GM21423 (cell line): ENCODE measurements around the gene GBE1.
A peak's percentile ranks its signal among the peaks of the same experiment; 100 is the strongest.
"Not testable (repeated sequence)": the region's sequence is repeated elsewhere in the genome, so short reads cannot be mapped to it uniquely, and the experiment has no call there.

Experiments used
- ATAC-seq: cut with Tn5 transposase; IDR thresholded peaks from one replicate; pipeline ENCODE4 v1.9.1; 2021; ENCODE audit warnings: mild to moderate bottlenecking, moderate library complexity; ENCODE audit not compliant: unreplicated experiment

GBE1 gene

GRCh38 chr3:81753416-81754027, 7.9 kb downstream of the GBE1 start:
- ATAC-seq = no peak

- no peak for ATAC-seq
Measured at GRCh38 chr3:81752604-81753003, 8.8 kb downstream of the GBE1 start.

GRCh38 chr3:81749265-81749664, 12.2 kb downstream of the GBE1 start:
- ATAC-seq = no peak

- ATAC-seq = not testable (repeated sequence)
Measured at GRCh38 chr3:81747280-81747679, 14.2 kb downstream of the GBE1 start.

GRCh38 chr3:81744366-81744765, 17.1 kb downstream of the GBE1 start:
- ATAC-seq = no peak

GRCh38 chr3:81743096-81744025, 18.1 kb downstream of the GBE1 start:
- no peak for ATAC-seq

- ATAC-seq = no peak
Measured at GRCh38 chr3:81742581-81742980, 18.9 kb downstream of the GBE1 start.

- ATAC-seq = no peak
Measured at GRCh38 chr3:81741216-81741615, 20.2 kb downstream of the GBE1 start.

- no peak for ATAC-seq
Measured at GRCh38 chr3:81740731-81741130, 20.7 kb downstream of the GBE1 start.

- ATAC-seq = no peak
Measured at GRCh38 chr3:81735334-81735733, 26.1 kb downstream of the GBE1 start.

GRCh38 chr3:81734742-81735141, 26.7 kb downstream of the GBE1 start:
- ATAC-seq = no peak

GRCh38 chr3:81732642-81733041, 28.8 kb downstream of the GBE1 start:
- no peak for ATAC-seq

- ATAC-seq = no peak
Measured at GRCh38 chr3:81728766-81729544, 32.5 kb downstream of the GBE1 start.

GRCh38 chr3:81726735-81727134, 34.7 kb downstream of the GBE1 start:
- no peak for ATAC-seq

GRCh38 chr3:81726132-81726531, 35.3 kb downstream of the GBE1 start:
- ATAC-seq = no peak

GRCh38 chr3:81723732-81724313, 37.6 kb downstream of the GBE1 start:
- ATAC-seq = peak; percentile 47

GRCh38 chr3:81718311-81718710, 43.1 kb downstream of the GBE1 start:
- no peak for ATAC-seq

- ATAC-seq = no peak
Measured at GRCh38 chr3:81716870-81717509, 44.5 kb downstream of the GBE1 start.

GRCh38 chr3:81713031-81713430, 48.4 kb downstream of the GBE1 start:
- no peak for ATAC-seq

GRCh38 chr3:81709606-81710005, 51.8 kb downstream of the GBE1 start:
- no peak for ATAC-seq

GRCh38 chr3:81707996-81708395, 53.4 kb downstream of the GBE1 start:
- no peak for ATAC-seq
